Activated gamma-delta T cell treated with anti-CD3 and anti-CD28 coated beads, Interleukin-2, amount 50 U/mL, for 16 hours (primary cell): Measurements from ENCODE around the gene CCDC110.

Source experiments
- DNase-seq: peaks from one replicate; pipeline ENCODE4 v3.0.0-alpha.2; 2020; ENCODE audit warnings: low read depth

CCDC110 gene

DNA sequence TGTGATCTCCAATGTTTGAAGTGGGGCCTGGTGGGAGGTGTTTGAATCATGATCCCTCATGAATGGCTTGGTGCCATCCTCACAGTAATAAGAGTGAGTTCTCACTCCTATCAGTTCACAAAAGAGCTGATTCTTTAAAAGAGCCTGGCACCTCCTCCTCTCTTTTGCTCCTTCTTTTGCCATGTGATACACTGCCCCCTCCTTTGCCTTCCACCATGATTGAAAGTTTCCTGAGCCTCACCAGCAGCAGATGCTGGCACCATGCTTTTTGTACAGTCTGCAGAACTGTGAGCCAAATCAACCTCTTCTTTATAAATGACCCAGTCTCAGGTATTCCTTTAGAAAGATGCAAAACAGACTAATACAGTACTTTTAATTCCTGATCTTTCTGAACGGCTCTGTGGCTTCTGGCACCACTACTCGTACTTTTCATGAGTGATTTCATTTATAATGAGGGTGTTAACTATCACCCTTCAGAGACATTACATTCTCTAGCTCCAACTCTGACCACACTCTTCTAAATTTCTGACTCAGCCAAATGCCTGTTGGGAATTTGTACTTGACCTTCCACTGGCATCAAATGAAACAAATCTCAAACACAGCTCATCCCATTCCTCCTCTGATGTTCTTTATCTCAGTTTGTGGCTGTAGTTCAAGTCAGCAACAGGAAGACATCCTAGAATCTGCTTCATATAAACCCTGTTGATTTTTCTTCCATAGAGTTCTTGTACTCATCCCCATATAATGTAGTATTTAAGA is 50.0 kb downstream of the CCDC110 start:
- no peak for DNase-seq

DNA sequence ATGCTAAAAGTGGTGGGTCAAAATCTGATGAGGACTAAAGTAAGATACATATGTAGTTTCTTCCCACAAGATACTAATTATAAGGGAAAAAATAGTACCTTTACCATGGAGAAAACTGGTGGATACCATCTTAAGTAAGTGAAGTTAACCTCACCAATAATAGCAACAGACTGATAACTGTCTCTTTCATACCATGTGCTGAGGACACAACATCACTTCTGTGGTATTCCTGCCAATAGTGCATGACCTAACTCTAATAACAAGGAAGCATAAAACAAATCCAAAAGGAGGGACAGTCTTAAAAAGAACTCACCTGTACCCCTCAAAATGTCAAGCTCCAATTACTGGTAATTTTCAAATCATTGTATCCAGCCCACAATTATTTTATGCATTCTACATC is 54.6 kb downstream of the CCDC110 start:
- DNase-seq = no peak

DNA sequence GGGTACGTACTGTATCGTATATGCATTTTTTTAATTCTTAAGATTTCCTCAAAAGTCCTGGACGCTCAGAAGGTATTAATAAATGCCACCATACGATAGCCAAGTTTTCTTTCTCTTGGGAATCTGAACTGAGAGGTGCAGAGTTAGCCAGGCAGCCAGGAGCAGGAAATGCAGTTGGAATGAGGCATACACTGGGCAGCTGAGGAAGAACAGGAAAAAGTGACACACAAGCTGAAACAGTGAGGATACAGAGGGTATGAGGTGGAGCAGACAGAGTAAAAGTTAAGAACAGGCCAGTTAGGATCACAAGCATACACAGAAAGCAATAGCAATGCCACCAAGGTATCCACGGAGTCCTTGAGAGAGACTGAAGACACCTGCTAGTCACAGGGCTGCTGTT is 59.1 kb downstream of the CCDC110 start:
- DNase-seq = no peak

DNA sequence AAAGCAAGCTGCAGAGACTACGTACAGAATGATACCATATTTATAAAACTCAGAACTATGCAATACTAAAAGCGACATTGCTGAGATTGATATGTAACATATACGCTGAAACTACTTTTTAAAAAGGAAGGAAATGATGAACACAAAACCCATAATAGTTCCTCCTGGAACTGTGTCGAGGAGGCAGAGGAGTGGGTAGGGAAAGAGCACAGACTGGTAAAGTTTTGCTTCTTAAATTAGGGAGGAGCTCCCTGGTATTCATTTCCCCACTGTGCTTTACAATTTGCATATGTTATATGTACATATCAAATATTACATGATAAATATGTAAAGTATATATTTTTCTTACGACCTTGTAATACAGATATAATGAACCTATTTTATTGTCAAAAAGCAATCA is 59.7 kb downstream of the CCDC110 start:
- DNase-seq = no peak

DNA sequence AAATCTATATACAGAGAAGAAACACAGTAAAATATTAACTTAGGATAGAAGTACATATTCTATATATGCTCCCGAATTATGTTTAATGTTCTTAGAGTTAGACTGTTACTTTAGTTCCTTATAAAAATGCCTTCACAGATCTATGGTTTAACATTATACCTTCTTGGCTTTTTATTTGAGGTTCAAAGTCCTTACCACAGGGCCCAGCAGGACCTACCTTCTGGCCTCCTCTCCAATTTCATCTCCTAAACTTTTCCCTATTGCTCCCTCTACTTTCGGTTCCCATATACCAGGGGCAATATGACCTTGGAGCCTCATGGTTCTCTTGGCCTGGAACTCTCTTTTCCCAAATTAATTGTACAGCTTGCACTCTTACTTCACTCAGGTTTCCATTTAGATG is 63.1 kb downstream of the CCDC110 start:
- DNase-seq = no peak

DNA sequence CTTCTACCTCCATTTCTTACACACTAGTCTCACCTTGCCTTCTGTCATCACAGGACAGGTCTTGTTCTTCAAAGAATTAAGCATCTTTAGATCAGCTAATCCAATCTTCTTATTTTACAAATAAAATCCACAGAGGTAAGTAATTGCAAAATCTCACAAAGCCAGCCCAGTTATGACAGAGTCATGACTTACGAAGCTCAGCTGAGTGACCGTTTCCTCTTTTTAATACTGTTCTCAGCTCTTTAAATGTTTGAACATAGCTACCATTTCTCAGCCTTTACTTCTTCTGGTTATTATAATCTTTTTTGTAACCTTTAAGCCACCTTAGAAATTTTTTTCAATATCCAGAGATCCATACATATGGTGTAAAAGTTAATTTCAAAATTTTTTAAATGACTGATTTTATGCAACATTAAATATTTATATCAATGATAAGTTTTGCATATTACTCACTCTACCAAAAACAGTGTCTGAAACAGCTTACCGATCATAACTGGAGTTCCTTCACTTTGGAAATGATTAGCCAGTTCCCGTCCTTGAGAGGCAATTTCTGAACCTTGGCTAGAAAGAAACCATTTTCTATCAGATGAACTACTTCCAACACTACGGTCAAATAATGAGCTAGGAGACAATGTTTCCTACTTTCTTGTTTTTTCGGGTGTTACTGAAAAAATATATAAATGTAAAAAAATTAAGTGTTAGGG is 66.1 kb downstream of the CCDC110 start:
- no peak for DNase-seq

DNA sequence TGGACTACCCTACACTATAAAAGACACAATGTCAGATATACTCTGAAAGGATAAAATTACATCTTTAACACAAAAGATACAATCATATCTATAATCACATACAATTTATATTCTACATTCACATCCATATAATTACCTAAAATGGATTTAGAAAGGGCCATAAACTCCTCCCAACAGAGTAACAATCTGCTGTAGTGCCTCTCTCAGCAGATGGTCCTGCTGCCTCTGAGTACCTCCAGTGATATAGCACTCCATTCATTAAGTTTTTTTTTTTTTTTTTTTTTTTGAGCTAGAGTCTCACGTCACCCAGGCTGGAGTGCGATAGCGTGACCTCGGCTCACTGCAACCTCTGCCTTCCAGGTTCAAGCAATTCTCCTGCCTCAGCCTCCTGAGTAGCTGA is 67.5 kb downstream of the CCDC110 start:
- no peak for DNase-seq

DNA sequence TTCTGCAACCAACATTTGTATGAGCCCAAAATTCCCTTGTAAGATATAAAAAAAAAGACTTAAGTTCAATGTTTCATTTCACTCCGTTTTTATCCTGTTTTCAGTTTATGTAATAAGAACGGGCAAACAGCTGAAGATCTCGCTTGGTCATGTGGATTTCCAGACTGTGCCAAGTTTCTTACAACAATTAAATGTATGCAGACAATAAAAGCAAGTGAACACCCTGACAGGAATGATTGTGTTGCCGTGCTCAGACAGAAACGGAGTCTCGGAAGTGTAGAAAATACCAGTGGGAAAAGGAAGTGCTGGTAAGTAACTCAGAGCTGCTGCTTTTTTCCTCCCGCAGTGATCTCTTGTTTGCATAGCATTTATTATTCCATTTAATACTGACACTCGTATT is 72.1 kb downstream of the CCDC110 start:
- no peak for DNase-seq

DNA sequence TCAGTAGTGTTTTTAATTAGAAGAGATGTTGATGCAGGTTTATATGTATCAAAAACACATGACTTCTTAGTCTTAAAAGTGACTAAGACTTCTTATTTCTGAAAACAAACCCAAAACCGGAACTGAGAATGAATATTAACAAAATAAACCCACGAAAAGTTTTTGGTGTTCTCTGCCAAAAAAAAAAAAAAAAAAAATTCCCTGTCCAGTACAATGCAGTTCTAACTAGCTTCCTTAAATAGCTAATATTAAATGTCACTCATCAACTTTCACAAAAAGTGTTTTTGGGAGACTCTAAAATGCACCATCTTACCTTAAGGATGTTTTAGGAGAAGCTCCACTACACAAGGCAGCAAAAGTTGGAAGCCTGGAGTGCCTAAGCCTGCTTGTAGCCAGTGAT is 72.9 kb downstream of the CCDC110 start:
- DNase-seq = no peak

DNA sequence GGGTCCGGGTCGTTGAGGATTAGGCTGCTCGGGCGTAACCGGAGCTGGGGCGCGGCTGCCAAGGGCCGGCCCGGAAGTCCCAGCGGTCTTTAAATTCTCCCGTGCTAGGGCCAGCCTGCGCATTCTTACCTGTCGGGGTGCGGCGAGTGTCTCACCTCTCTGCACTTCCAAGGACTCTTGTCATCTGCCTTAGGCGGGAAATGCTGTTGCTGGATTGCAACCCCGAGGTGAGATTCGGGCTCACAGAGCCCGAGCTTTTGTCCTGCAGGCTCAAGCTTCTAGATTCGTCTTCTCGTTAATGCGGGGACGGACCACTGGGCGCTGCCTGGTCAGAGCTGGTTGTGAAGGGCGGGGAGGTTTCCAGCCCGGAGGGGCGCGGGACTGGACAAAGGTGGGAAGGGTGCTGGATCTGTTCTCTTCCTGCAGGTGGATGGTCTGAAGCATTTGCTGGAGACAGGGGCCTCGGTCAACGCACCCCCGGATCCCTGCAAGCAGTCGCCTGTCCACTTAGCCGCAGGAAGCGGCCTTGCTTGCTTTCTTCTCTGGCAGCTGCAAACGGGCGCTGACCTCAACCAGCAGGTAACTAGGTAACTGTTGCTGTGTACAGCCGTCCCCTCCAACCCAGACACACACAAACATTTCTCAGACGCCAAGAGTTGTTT is 74.7 kb downstream of the CCDC110 start, which contains the start of gene ANKRD37:
Gene ANKRD37, plus strand, starts transcription at position 118 of the 662 bp plus-strand sequence. Its CDS starts 83 bp downstream, at position 201.
- no peak for DNase-seq

DNA sequence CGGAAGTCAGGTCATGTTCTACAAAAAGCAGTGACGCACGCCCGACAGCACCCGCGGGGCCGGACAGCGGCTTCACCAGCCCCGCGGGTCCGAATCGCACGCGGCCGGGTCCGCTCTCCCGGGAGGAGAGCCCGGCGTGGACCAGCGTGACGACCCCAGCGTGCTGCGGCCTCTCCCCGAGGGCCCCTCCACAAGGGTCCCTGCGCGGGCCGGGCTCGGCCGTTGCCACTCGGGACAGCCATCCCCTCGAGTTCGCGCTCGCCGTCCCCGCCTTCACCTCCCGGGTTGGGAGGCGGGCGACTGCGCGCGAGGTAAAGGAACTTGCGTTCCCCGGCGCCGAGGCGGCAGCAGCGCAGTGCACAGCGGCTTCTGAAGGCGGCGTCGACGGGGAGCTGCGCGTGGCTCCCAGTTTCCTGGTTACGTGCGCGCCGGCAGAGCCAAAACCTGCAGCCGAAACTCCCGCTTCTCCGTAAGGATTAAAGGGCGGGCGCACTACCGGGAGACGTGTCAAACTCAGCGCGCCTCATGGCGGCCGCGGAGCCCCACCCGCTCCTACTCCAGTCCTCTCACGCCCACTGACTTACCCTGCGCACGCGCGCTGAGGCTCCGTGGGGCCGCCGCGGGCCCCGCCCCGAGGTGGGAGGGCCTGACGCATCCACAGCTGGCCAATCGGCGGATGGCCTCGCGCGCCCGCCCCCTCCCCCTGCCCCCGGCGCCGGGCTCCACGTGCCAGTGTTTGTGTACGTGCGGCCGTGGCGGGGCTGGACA is 75.4 kb downstream of the CCDC110 start:
- DNase-seq = peak; percentile 92

DNA sequence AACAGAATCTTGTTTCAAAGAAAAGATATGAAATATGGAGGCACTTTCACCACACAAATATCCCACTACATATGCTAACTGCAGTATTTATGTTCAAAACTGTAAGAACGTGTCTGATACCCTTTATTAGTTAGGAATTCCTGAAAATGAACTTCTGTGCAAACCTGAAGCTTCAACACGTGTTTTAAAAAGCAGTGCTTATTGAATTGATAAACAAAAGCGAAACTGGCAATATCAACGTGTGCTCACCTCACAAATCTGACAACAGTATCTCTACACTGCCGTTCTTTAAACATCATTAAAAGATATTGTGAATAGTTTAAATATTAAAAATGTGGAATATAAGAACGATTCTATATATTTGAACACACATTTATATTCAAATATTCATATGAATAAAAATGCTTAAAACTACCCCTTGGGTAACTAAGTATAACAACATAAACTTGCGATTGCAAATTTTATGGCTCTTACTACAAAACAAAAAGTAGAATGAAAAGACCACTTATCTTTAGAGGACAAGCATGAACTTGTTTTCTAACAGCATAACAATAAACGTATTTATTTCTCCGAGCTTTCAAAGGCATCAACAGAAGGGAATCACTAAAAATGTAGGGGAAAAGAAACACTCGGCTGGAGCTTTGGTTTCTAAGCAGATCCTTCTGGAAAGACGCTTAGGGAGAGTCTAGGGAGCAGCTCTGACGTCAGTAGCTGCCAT is 76.1 kb downstream of the CCDC110 start, which contains the start of gene LRP2BP:
Gene LRP2BP, minus strand, starts transcription at position 687 of the 718 bp plus-strand sequence. CDS start 17,738 bp downstream, outside the sequence.
- no peak for DNase-seq
